Body of pancreas (tissue), 4 donors: ENCODE results near the gene BTBD9. TPM values are rescaled to one million over a fixed set of nuclear protein-coding genes. Genes with fewer than 3 reads are reported as not detected.

Experiments used
- ATAC-seq: fragments of 150-250 bp; one replicate; pipeline ENCODE4 v1.9.1; 2016
- DNase-seq, 4 donors: peaks; one replicate each; pipeline ENCODE4 v3.0.0-alpha.2; 2019
- H3K27ac ChIP-seq, 4 donors: fragments of 200-600 bp; sonication (generic); 1 replicate in 3 of 4; 2 replicates in 1 of 4; pipeline versions ENCODE4 v1.5.1 to v1.6.1; 2016 to 2019; ENCODE audit warnings: mild to moderate bottlenecking in 1 of 4, mixed read lengths in 1 of 4, moderate library complexity in 1 of 4
- H3K27me3 ChIP-seq, 2 donors: fragments of 200-600 bp; sonication (generic); one replicate each; pipeline ENCODE4 v1.6.0; 2016; ENCODE audit warnings: mild to moderate bottlenecking in 1 of 2
- H3K36me3 ChIP-seq, 2 donors: fragments of 200-600 bp; sonication (generic); replicated peaks in 1 of 2; 2 replicates each; pipeline ENCODE4 v1.5.1; 2016; ENCODE audit warnings: low read depth in 2 of 2; ENCODE audit not compliant: insufficient read depth in 1 of 2
- H3K4me1 ChIP-seq: fragments of 200-600 bp; sonication (generic); one replicate; pipeline ENCODE4 v1.6.0; 2016
- H3K4me3 ChIP-seq, 2 donors: fragments of 200-600 bp; sonication (generic); 1 replicate in 1 of 2; 2 replicates in 1 of 2; pipeline ENCODE4 v1.5.1; 2016 to 2019
- H3K9me3 ChIP-seq, 3 donors: fragments of 200-600 bp; sonication (generic); 1 replicate in 2 of 3; 2 replicates in 1 of 3; pipeline ENCODE4 v1.5.1; 2016
- POLR2A ChIP-seq, 3 donors: fragments of 450-650 bp; IDR thresholded peaks; one replicate each; pipeline ENCODE4 v1.6.1; 2016; ENCODE audit warnings: antibody characterized with exemption in 3 of 3, mild to moderate bottlenecking in 2 of 3
- WGBS, 2 donors: methylation state at CpG; one replicate each; pipeline ENCODE4 v1.1.5; 2017; 5-methylcytosine and 5-hydroxymethylcytosine counted together
- intact Hi-C: fragments of 100-400 bp; cut with DNase I; formaldehyde crosslinking; loops from one replicate; pipeline ENCODE4 v1.15.1; 2023
- total RNA-seq, 2 donors: library from RNA; depleted of rRNA; stranded (reverse); fragments of >200 nt; gene quantifications; one replicate each; pipeline ENCODE4 v1.1.0, GENCODE V29; 2016
- TF ChIP-seq, protein P1 (sequence below), 7 experiments: fragments of 450-650 bp in 4 of 7; fragments of 200-600 bp in 3 of 7; sonication (generic) in 3 of 7; IDR thresholded peaks; one replicate each; pipeline ENCODE4 v1.5.1; 2016 to 2019; ENCODE audit warnings: antibody characterized with exemption in 7 of 7

The BTBD9 gene
- total RNA-seq, 2 donors from 2014 or later: 11.9 to 29.3 TPM

GRCh38 chr6:38212579-38212978 is 427.1 kb downstream of the BTBD9 start:
- WGBS, 2 donors: 59 to 74% methylated on average over 5 of the region's 5 CpGs
- Histone ChIP-seq H3K4me3 (no peak overlapping the region), H3K27ac (peak overlapping the region in 3 of 4 donors; percentile 6 to 40 (median 39)), H3K27me3 (no peaks in the 10 kb centered on the region), H3K4me1 (peaks cover 9% of the 10 kb centered on the region), H3K36me3 (no peaks in the 10 kb centered on the region), H3K9me3 (no peaks in the 10 kb centered on the region)
- ATAC-seq: peak; percentile 42
- peak in 1 of 4 donors; percentile 21 for DNase-seq
- intact Hi-C loops: no loop called here
- TF ChIP-seq, protein P1, sequence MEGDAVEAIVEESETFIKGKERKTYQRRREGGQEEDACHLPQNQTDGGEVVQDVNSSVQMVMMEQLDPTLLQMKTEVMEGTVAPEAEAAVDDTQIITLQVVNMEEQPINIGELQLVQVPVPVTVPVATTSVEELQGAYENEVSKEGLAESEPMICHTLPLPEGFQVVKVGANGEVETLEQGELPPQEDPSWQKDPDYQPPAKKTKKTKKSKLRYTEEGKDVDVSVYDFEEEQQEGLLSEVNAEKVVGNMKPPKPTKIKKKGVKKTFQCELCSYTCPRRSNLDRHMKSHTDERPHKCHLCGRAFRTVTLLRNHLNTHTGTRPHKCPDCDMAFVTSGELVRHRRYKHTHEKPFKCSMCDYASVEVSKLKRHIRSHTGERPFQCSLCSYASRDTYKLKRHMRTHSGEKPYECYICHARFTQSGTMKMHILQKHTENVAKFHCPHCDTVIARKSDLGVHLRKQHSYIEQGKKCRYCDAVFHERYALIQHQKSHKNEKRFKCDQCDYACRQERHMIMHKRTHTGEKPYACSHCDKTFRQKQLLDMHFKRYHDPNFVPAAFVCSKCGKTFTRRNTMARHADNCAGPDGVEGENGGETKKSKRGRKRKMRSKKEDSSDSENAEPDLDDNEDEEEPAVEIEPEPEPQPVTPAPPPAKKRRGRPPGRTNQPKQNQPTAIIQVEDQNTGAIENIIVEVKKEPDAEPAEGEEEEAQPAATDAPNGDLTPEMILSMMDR (IDR thresholded peaks at IDR 0.05): no peak
- TF ChIP-seq POLR2A (IDR thresholded peaks at IDR 0.05): no peak

- peak overlapping the region in 2 of 4 donors; percentile 39 to 40 for H3K27ac ChIP-seq
- no peaks in the 10 kb centered on the region for H3K27me3 ChIP-seq
- ATAC-seq (no peak), DNase-seq (no peak)
- H3K4me1 ChIP-seq: peaks cover 9% of the 10 kb centered on the region
- H3K4me3 ChIP-seq: no peak overlapping the region
- H3K9me3 ChIP-seq: no peaks in the 10 kb centered on the region
- TF ChIP-seq, protein P1 (IDR thresholded peaks at IDR 0.05): no peak
- TF ChIP-seq POLR2A (IDR thresholded peaks at IDR 0.05): no peak
- intact Hi-C loops: no loop called here
- H3K36me3 ChIP-seq: no peaks in the 10 kb centered on the region
- WGBS, 2 donors: 84 to 100% methylated on average over 1 to 3 of the region's 3 CpGs
Measured at GRCh38 chr6:38212116-38212515, 427.6 kb downstream of the BTBD9 start.

DNA sequence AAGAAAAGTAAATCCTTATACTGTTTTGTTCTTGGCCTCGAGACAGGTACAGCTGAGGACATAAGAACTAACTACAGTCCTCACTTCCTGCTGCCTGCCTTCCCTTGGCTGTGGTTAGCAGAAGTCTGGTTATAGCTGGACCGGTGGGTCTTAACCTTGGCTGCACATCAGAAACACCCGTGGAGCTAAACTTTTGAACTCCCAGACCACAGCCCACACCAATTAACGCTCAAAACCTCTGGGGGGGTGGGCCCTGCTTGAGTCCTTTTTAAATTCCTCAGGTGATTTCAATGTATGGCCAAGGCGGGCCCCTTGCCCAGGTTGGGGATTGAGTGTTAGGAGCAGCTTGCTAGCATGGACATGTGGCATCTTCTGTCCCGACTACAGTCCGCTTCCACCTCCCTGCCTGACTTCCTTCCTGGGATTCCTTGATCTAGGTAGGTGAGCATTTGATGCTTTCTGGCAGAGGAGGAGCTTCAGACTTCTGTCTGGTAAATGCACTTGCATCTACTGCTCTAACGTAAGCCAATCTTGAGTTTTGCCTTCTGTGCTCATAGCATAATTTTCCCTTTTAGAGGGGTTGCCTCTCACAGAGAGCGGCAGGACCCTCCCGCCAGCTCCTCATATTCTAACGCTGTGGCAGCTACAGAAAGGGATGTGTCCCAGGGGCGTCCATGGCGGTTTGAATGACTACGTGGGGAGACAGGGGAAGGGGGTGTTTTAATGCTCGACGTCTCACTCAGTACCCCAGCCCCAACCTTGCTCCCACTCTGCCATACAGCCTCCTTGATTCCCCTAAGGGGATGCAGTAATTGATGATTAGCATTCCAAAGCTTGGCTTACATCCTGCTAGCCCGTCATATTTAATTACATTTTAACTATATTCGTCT is 430.1 kb downstream of the BTBD9 start:
- Histone ChIP-seq H3K4me3 (no peak overlapping the region), H3K4me1 (peaks cover 9% of the 10 kb centered on the region), H3K27me3 (no peaks in the 10 kb centered on the region), H3K27ac (no peak overlapping the region), H3K9me3 (no peaks in the 10 kb centered on the region), H3K36me3 (no peaks in the 10 kb centered on the region)
- DNase-seq (no peak), ATAC-seq (no peak)
- TF ChIP-seq POLR2A (IDR thresholded peaks at IDR 0.05): no peak
- TF ChIP-seq, protein P1 (IDR thresholded peaks at IDR 0.05): no peak
- intact Hi-C loops: no loop called here
- WGBS, 2 donors: 77 to 79% methylated on average over 18 of the region's 18 CpGs

DNA sequence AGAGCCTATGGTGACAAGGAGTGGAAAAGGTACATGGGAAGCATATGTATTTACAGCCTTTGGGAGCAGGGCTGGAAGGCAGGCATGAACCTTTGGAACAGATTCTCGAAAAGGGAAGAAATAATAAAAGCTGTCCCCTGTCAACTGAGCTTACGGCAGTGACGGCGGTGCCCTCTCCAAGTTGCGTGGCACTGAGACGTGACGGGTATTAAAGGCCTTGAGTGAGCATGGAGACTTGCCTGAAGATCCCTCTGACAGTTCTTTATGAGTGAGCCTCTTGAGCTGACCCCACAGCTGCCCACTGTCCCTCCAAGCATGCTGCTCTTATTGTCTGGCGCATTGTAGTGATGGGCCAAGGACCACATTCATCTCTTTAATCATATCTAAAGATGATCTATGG is 431.7 kb downstream of the BTBD9 start:
- H3K4me3 ChIP-seq: no peak overlapping the region
- ATAC-seq (no peak), DNase-seq (no peak)
- no peak overlapping the region for H3K27ac ChIP-seq
- H3K4me1 ChIP-seq: peaks cover 9% of the 10 kb centered on the region
- no peaks in the 10 kb centered on the region for H3K36me3 ChIP-seq
- intact Hi-C loops: no loop called here
- no peaks in the 10 kb centered on the region for H3K27me3 ChIP-seq
- WGBS, 2 donors: 90 to 96% methylated on average over 8 of the region's 8 CpGs
- no peak for TF ChIP-seq POLR2A (IDR thresholded peaks at IDR 0.05)
- no peaks in the 10 kb centered on the region for H3K9me3 ChIP-seq

GRCh38 chr6:38207375-38207774 is 432.4 kb downstream of the BTBD9 start:
- 91 to 93% methylated on average over 4 of the region's 4 CpGs for WGBS, 2 donors
- intact Hi-C loops: no loop called here
- Histone ChIP-seq H3K36me3 (no peaks in the 10 kb centered on the region), H3K9me3 (no peaks in the 10 kb centered on the region), H3K27ac (no peak overlapping the region), H3K4me3 (no peak overlapping the region), H3K27me3 (no peaks in the 10 kb centered on the region), H3K4me1 (peaks cover 2% of the 10 kb centered on the region)
- ATAC-seq: no peak
- DNase-seq: no peak
- no peak for TF ChIP-seq POLR2A (IDR thresholded peaks at IDR 0.05)
- TF ChIP-seq, protein P1 (IDR thresholded peaks at IDR 0.05): no peak
